A549 (cell line): ENCODE data around the gene SLCO6A1. TPM values are rescaled to one million over a fixed set of nuclear protein-coding genes. Genes with fewer than 3 reads are reported as not detected.
"Not testable (repeated sequence)": the region's sequence is repeated elsewhere in the genome, so short reads cannot be mapped to it uniquely, and the experiment has no call there.

ENCODE experiments used
- ATAC-seq, 2 experiments: fragments of 200-7000 bp in 1 of 2; fragments of >200 bp in 1 of 2; cut with Nextera tagmentation in 1 of 2; cut with Tn5 transposase in 1 of 2; 3 replicates each; pipeline versions ENCODE4 v1.8.0 to v1.9.1; 2018 to 2020; ENCODE audit warnings: mild to moderate bottlenecking in 1 of 2, moderate library complexity in 1 of 2
- CTCF ChIA-PET: fragments of 300-600 bp; sonication (Branson Sonifier 250); formaldehyde crosslinking; extraction: SDS; loops from one replicate; lab custom pipeline; 2021; ENCODE audit warnings: antibody characterized with exemption, inconsistent platforms; lab: Yijun Ruan, JAX
- POLR2A ChIA-PET: fragments of 350-600 bp; formaldehyde crosslinking; extraction: SDS; loops from one replicate; lab custom pipeline; 2021; ENCODE audit warnings: antibody characterized with exemption, inconsistent platforms; lab: Yijun Ruan, JAX
- DNase-seq, 2 experiments: peaks; one replicate each; pipeline versions ENCODE4 v3.0.0 to v3.0.0-alpha.2; 2011 to 2016; ENCODE audit warnings: low read depth in 1 of 2, low spot score in 1 of 2
- FAIRE-seq: peaks from 2 replicates; lab custom pipeline; 2011; peaks lifted over from hg19 to GRCh38; lab: Jason Lieb, UNC
- H3K27ac ChIP-seq, 2 experiments: fragments of >200 bp; sonication (Bioruptor Twin); formaldehyde crosslinking; 3 replicates each; pipeline ENCODE4 v1.5.1; 2016 to 2017
- H3K4me1 ChIP-seq: fragments of >200 bp; sonication (Bioruptor Twin); formaldehyde crosslinking; 3 replicates; pipeline ENCODE4 v1.6.1; 2016
- H3K4me2 ChIP-seq: fragments of >200 bp; sonication (Bioruptor Twin); formaldehyde crosslinking; 3 replicates; pipeline ENCODE4 v1.6.1; 2016
- H3K4me3 ChIP-seq: fragments of >200 bp; sonication (Bioruptor Twin); formaldehyde crosslinking; 3 replicates; pipeline ENCODE4 v1.5.1; 2016
- H3K9me3 ChIP-seq: fragments of >200 bp; sonication (Bioruptor Twin); formaldehyde crosslinking; 3 replicates; pipeline ENCODE4 v1.6.1; 2016
- ATOH8 ChIP-seq: fragments of 250-450 bp; sonication (Bioruptor Pico); IDR thresholded peaks from 2 replicates; pipeline ENCODE4 v1.5.0; 2020; ENCODE audit warnings: low read depth, mild to moderate bottlenecking, moderate library complexity
- CHD4 ChIP-seq: fragments of 200-600 bp; sonication (generic); IDR thresholded peaks from 2 replicates; pipeline ENCODE4 v1.6.1; 2016; ENCODE audit warnings: antibody characterized with exemption, mild to moderate bottlenecking, borderline replicate concordance
- EHF ChIP-seq: fragments of 250-450 bp; sonication (Bioruptor Pico); IDR thresholded peaks from 2 replicates; pipeline ENCODE4 v1.5.0; 2020; ENCODE audit warnings: mild to moderate bottlenecking
- ESRRA ChIP-seq: fragments of 150-350 bp; IDR thresholded peaks from 2 replicates; pipeline ENCODE4 v1.6.1; 2014; ENCODE audit warnings: mild to moderate bottlenecking, low read length, borderline replicate concordance
- FOSB ChIP-seq: fragments of 250-450 bp; sonication (Bioruptor Pico); IDR thresholded peaks from 2 replicates; pipeline ENCODE4 v1.5.0; 2020; ENCODE audit warnings: mild to moderate bottlenecking, moderate library complexity
- FOXS1 ChIP-seq: fragments of 250-450 bp; sonication (Bioruptor Pico); IDR thresholded peaks from 2 replicates; pipeline ENCODE4 v1.5.0; 2020; ENCODE audit warnings: mild to moderate bottlenecking, moderate library complexity
- HEYL ChIP-seq: fragments of 250-450 bp; sonication (Bioruptor Pico); IDR thresholded peaks from 2 replicates; pipeline ENCODE4 v1.8.0; 2021; ENCODE audit warnings: mild to moderate bottlenecking, moderate library complexity
- HOXA7 ChIP-seq: fragments of 250-450 bp; sonication (Bioruptor Pico); IDR thresholded peaks from 2 replicates; pipeline ENCODE4 v1.5.0; 2020; ENCODE audit warnings: mild to moderate bottlenecking, moderate library complexity
- HOXB5 ChIP-seq: fragments of 250-450 bp; sonication (Bioruptor Pico); IDR thresholded peaks from 2 replicates; pipeline ENCODE4 v1.5.0; 2020; ENCODE audit warnings: mild to moderate bottlenecking, moderate library complexity
- JUN ChIP-seq, 2 experiments: fragments of >200 bp; sonication (Bioruptor Twin); formaldehyde crosslinking; IDR thresholded peaks; 2 replicates in 1 of 2; 3 replicates in 1 of 2; pipeline ENCODE4 v1.6.1; 2016 to 2017
- KDM1A ChIP-seq: fragments of 200-600 bp; sonication (generic); IDR thresholded peaks from 2 replicates; pipeline ENCODE4 v1.6.1; 2016; ENCODE audit warnings: low read depth, mild to moderate bottlenecking
- KDM5A ChIP-seq: fragments of 200-600 bp; sonication (generic); IDR thresholded peaks from 2 replicates; pipeline ENCODE4 v1.6.1; 2016; ENCODE audit warnings: antibody characterized with exemption, mild to moderate bottlenecking
- MAFK ChIP-seq: fragments of 450-650 bp; IDR thresholded peaks from 2 replicates; pipeline ENCODE4 v1.6.1; 2014; ENCODE audit not compliant: partially characterized antibody
- MAZ ChIP-seq: fragments of 150-350 bp; IDR thresholded peaks from 2 replicates; pipeline ENCODE4 v1.6.1; 2014; ENCODE audit warnings: antibody characterized with exemption, low read depth, low read length, borderline replicate concordance
- NFE2L2 ChIP-seq: fragments of 150-350 bp; conservative IDR thresholded peaks from 2 replicates; pipeline ENCODE4 v1.6.1; 2014; ENCODE audit warnings: low read length
- NPAS2 ChIP-seq: fragments of 250-450 bp; sonication (Bioruptor Pico); IDR thresholded peaks from 2 replicates; pipeline ENCODE4 v1.8.0; 2022; ENCODE audit warnings: mild to moderate bottlenecking, moderate library complexity, borderline replicate concordance
- NR3C1 ChIP-seq: fragments of >200 bp; sonication (Bioruptor Twin); formaldehyde crosslinking; IDR thresholded peaks from 3 replicates; pipeline ENCODE4 v1.6.1; 2017
- PBX3 ChIP-seq: IDR thresholded peaks from 2 replicates; pipeline ENCODE4 v1.6.1; 2012
- RCOR1 ChIP-seq: fragments of 150-350 bp; IDR thresholded peaks from 2 replicates; pipeline ENCODE4 v1.6.1; 2014; ENCODE audit warnings: antibody characterized with exemption, low read length, low read depth
- RFX5 ChIP-seq: fragments of 450-650 bp; IDR thresholded peaks from 2 replicates; pipeline ENCODE4 v1.7.1; 2014; ENCODE audit warnings: antibody characterized with exemption, mild to moderate bottlenecking, moderate library complexity
- SMC3 ChIP-seq: fragments of >200 bp; sonication (Bioruptor Twin); formaldehyde crosslinking; IDR thresholded peaks from 3 replicates; pipeline ENCODE4 v1.6.1; 2018; ENCODE audit warnings: inconsistent platforms
- SREBF2 ChIP-seq: fragments of 450-650 bp; IDR thresholded peaks from 2 replicates; pipeline ENCODE4 v1.6.1; 2014; ENCODE audit warnings: mild to moderate bottlenecking, moderate library complexity
- TFCP2L1 ChIP-seq: fragments of 250-450 bp; sonication (Bioruptor Pico); IDR thresholded peaks from 2 replicates; pipeline ENCODE4 v1.5.0; 2021; ENCODE audit warnings: mild to moderate bottlenecking
- TP53 ChIP-seq: fragments of 250-450 bp; sonication (Bioruptor Pico); IDR thresholded peaks from 2 replicates; pipeline ENCODE4 v1.5.0; 2021; ENCODE audit warnings: mild to moderate bottlenecking, moderate library complexity
- ZNF302 ChIP-seq: fragments of 250-450 bp; sonication (Bioruptor Pico); IDR thresholded peaks from 2 replicates; pipeline ENCODE4 v1.9.0; 2021; ENCODE audit warnings: inconsistent platforms, mild to moderate bottlenecking, moderate library complexity
- WGBS: methylation state at CpG from one replicate; pipeline ENCODE4 v1.1.6; 2017; ENCODE audit errors: missing lambda C conversion rate; 5-methylcytosine and 5-hydroxymethylcytosine counted together
- polyA plus RNA-seq, 4 experiments: library from polyadenylated mRNA; depleted of rRNA in 3 of 4; stranded (reverse); fragments of >200 nt; fragmentation: RNase III in 1 of 4; extraction: RNeasy Plus Mini Kit Qiagen cat#74134 plus additional on column Dnase treatment in 1 of 4; gene quantifications; 2 replicates in 3 of 4; 3 replicates in 1 of 4; pipeline ENCODE4 v1.2.3, GENCODE V29; 2011 to 2017
- TF ChIP-seq, protein P1 (sequence below): fragments of >200 bp; sonication (Bioruptor Twin); formaldehyde crosslinking; IDR thresholded peaks from 2 replicates; pipeline ENCODE4 v1.6.1; 2016
- TF ChIP-seq, protein P2 (sequence below): IDR thresholded peaks from 2 replicates; pipeline ENCODE4 v1.6.1; 2012

The SLCO6A1 gene
- polyA plus RNA-seq, 2 of the 4 experiments (the other 2 are of a cell fraction), result not detected

- TF ChIP-seq HOXA7 (CRISPR knock-in tag) (no peak), HOXB5 (no peak), CHD4 (no peak), KDM5A (no peak), KDM1A (no peak), RFX5 (no peak), ESRRA (no peak), JUN (IDR thresholded peaks at IDR 0.05) (no peak), EHF (CRISPR knock-in tag) (no peak), HEYL (CRISPR knock-in tag) (no peak), FOXS1 (CRISPR knock-in tag) (no peak), TFCP2L1 (CRISPR knock-in tag) (no peak), MAFK (no peak), FOSB (CRISPR knock-in tag) (no peak), TP53 (CRISPR knock-in tag) (no peak), SMC3 (no peak), ATOH8 (CRISPR knock-in tag) (no peak), ZNF302 (no peak), NPAS2 (CRISPR knock-in tag) (no peak)
- H3K9me3 ChIP-seq, result no peaks in the 10 kb centered on the region
- ChIA-PET CTCF (no interaction called here), POLR2A (no interaction called here)
- H3K4me2 ChIP-seq, result no peak overlapping the region
- H3K4me1 ChIP-seq, result no peaks in the 10 kb centered on the region
- ATAC-seq, result no peak
- 4% methylated on average over 1 of the region's 1 CpG for WGBS
- no peak for FAIRE-seq
- no peak overlapping the region for H3K27ac ChIP-seq
- DNase-seq, result no peak
- H3K4me3 ChIP-seq, result no peak overlapping the region
Observed at GRCh38 chr5:102527547-102527946, 28.7 kb upstream of the SLCO6A1 start.

DNA sequence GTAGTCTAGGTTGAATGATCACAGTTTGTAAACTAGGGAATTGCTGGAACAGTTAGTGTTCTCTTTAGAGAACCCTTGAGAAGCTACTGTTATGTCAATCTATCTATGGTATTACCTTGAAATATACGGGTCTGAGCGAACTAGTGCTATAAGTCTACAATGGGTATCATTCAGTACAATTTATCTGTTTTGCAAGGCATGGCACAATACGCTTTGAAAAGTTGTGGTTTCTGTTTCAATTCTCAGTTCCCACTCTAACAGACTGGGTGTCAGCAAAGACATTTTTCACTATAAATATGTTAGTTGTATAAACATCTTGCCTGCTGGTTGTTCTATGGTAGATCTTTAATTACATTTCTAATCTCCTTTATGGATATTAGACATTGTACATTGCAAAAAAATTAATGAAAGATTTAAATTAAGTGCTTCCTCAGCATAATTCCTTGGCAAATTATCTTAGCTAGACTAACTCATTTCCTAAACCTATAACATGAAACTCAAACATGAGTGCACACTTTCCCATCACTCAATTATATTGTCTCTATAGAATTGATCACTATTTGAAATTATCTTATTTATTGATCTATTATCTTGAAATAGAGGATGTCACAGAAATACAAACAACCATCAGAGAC, 24.9 kb upstream of the SLCO6A1 start:
- DNase-seq (no peak), ATAC-seq (no peak), FAIRE-seq (no peak)
- 6% methylated on average over 3 of the region's 3 CpGs for WGBS
- Histone ChIP-seq H3K4me3 (no peak overlapping the region), H3K4me1 (no peaks in the 10 kb centered on the region), H3K9me3 (no peaks in the 10 kb centered on the region), H3K27ac (no peak overlapping the region)
- CTCF ChIA-PET, result no interaction called here
- POLR2A ChIA-PET, result no interaction called here
- no peak for TF ChIP-seq NFE2L2
- peak; percentile 81 for TF ChIP-seq MAFK
- TF ChIP-seq, all 56 proteins: peak for 1
- H3K4me2 ChIP-seq, result no peak overlapping the region

DNA sequence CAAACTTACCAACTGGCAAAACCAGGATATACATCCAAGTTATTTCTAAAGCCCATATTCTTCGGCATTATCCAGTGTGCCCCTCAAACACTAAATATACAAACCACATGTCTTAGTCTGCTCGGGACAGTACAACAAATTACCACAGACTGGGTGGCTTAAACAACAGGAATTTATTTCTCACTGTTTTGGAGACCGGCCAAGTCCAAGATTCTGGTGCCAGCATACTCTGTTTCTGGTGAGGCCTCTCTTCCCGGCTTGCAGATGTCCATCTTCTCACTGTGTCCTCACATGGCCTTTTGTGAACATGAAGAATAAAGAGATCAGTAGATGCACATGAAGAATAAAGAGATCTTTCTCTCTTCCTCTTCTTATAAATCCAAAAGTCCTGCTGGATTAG, 12.9 kb upstream of the SLCO6A1 start:
- Histone ChIP-seq H3K27ac (no peak overlapping the region), H3K4me1 (no peaks in the 10 kb centered on the region), H3K9me3 (no peaks in the 10 kb centered on the region), H3K4me3 (no peak overlapping the region), H3K4me2 (no peak overlapping the region)
- FAIRE-seq, result no peak
- 49% methylated on average over 4 of the region's 4 CpGs for WGBS
- POLR2A ChIA-PET, result no interaction called here
- CTCF ChIA-PET, result interaction anchor here (1.7 kb wide), 1 partner anchor 12 kb away, joined by 8 read pairs; the partner anchor contains the start of gene SLCO6A1
- DNase-seq, result no peak
- ATAC-seq, result no peak
- TF ChIP-seq MAZ, result no peak
- no peak for TF ChIP-seq NR3C1
- TF ChIP-seq, protein P1, sequence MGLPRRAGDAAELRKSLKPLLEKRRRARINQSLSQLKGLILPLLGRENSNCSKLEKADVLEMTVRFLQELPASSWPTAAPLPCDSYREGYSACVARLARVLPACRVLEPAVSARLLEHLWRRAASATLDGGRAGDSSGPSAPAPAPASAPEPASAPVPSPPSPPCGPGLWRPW, result no peak
- TF ChIP-seq NPAS2 (CRISPR knock-in tag), result no peak
- TF ChIP-seq RCOR1, result no peak
- TF ChIP-seq PBX3, result no peak
- no peak for TF ChIP-seq SREBF2
- TF ChIP-seq, protein P2, sequence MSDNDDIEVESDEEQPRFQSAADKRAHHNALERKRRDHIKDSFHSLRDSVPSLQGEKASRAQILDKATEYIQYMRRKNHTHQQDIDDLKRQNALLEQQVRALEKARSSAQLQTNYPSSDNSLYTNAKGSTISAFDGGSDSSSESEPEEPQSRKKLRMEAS, result no peak

DNA sequence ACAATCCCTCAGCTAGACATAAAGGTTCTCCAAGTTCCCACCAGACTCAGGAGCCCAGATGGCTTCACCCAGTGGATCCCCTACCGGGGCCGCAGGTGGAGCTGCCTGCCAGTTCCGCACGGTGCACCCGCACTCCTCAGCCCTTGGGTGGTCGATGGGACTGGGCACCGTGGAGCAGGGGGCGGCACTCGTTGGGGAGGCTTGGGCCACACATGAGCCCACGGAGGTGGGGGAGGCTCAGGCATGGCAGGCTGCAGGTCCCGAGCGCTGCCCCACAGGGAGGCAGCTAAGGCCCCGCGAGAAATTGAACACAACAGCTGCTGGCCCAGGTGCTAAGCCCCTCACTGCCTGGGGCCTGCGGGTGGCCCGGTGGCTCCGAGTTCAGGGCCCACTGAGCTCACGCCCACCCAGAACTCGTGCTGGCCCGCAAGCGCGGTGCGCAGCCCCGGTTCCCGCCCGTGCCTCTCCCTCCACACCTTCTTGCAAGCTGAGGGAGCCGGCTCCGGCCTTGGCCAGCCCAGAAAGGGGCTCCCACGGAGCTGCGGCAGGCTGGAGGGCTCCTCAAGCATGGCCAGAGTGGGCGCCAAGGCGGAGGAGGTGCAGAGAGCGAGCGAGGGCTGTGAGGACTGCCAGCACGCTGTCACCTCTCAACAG, 7.4 kb downstream of the SLCO6A1 start:
- H3K9me3 ChIP-seq, POLR2A ChIA-PET, H3K4me3 ChIP-seq, FAIRE-seq, DNase-seq, H3K4me2 ChIP-seq, H3K4me1 ChIP-seq, ATAC-seq, H3K27ac ChIP-seq: not testable (repeated sequence)
- CTCF ChIA-PET, result interaction anchor here (1.2 kb wide), 1 partner anchor 11 kb away, joined by 3 read pairs; no protein-coding TSS in a partner anchor
- WGBS, result 75% methylated on average over 4 of the region's 35 CpGs
